Mammary epithelial cell (primary cell): Measurements from ENCODE around the gene PTGIS.
"Not testable (repeated sequence)": the region's sequence is repeated elsewhere in the genome, so short reads cannot be mapped to it uniquely, and the experiment has no call there.

Experiments
- CTCF ChIP-seq, 2 donors: IDR thresholded peaks in 1 of 2; conservative IDR thresholded peaks in 1 of 2; 2 replicates each; pipeline ENCODE4 v1.5.1; 2011 to 2012; ENCODE audit warnings: inconsistent platforms in 2 of 2, low read length in 2 of 2, mild to moderate bottlenecking in 2 of 2, control low read depth in 1 of 2, low read depth in 1 of 2; ENCODE audit not compliant: insufficient read depth in 1 of 2; ENCODE audit errors: extremely low read depth in 1 of 2
- EZH2 ChIP-seq: IDR thresholded peaks from 2 replicates; pipeline ENCODE4 v1.6.1; 2012; ENCODE audit warnings: low read length, inconsistent platforms, borderline replicate concordance

DNA sequence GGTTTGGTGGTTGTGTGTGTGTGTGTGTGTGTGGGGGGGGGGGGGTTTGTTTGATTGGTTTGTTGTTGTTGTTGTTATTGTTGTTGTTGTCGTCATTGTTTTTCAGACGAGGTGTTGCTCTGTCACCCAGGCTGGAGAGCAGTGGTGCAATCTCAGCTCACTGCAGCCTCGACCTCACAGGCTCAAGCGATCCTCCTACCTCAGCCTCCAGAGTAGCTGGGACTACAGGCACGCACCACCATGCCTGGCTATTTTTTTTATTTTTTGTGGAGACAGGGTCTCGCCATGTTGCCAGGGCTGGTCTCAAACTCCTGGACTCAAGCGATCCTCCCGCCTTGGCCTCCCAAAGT is 47.1 kb upstream of the PTGIS start:
- not testable (repeated sequence) for TF ChIP-seq EZH2; CTCF (conservative IDR thresholded peaks at IDR 0.05 in 1 of 2, IDR thresholded peaks at IDR 0.05 in 1 of 2; ENCODE audit: extremely low read depth in 1 of 2, insufficient read depth in 1 of 2, low read depth in 1 of 2, low read length in 2 of 2)
